ENCODE measurements around the gene ANKRD52. TPM values are rescaled to one million over a fixed set of nuclear protein-coding genes. Genes with fewer than 3 reads are reported as not detected.
A peak's percentile ranks its signal among the peaks of the same experiment; 100 is the strongest.
"Not testable (repeated sequence)": the region's sequence is repeated elsewhere in the genome, so short reads cannot be mapped to it uniquely, and the experiment has no call there.

Gene ANKRD52
- total RNA-seq, 2 donors from 2014 or later = 46.7 to 50.7 TPM

DNA sequence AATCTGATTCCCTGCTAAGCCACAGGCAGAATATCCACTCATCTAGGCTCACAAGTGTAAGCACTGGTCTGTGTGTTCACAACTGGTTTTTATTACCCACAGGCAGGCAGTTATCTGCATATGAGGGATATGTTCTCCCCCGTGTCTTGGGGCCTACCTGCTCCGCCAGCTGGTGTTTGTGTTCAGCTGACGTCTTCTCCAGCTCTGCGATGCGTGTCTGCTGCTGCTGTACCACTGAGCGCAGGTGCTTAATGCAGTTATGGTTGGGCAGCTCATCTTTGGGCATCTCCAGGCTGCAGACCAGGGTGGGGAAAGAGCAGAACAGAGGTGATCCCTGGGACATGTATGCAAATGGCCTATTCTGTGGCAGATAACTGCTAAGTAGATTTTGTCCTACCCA is 50.2 kb downstream of the ANKRD52 start:
- H3K36me3 Mint-ChIP-seq (ENCODE audit: insufficient read depth in 2 of 2) = peaks cover 11 to 24% of the 10 kb centered on the region in 2 donors
- no peaks in the 10 kb centered on the region for H3K9me3 Mint-ChIP-seq
- no peak for DNase-seq

DNA sequence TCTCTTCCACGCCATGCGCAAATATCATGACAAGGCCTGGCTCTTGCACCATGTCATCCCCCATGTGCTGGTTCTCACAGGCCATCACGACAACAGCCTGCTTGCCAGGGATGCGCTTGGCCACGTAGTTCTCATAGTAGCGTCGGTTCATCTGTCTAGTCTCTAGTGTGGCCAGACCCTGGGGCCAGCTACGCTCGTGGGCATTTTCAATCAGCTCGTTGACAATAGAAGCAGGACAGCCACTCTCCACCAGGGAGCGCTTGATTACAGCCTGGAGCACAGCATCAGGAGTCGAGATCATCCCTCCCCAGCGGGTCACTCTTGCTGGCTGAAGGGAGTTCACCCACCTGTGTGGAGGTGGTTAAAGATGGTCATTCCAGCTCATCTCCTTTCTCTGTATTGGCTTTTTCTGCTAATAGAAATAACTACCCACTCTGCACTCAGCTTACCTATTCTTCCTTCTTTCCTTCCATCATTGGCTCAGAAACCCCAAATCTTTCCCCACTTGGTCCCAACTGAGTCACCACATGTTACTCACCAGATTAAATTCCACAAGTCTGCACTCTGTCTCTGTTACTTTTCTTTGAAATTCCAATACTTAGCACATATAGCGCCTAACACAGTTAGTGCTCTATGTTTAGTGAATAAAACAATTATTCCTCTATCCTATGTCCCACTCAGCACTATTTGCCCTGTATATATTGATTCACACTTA is 51.6 kb downstream of the ANKRD52 start:
- H3K27me3 Mint-ChIP-seq (ENCODE audit: low read depth) = no peaks in the 10 kb centered on the region
- no peaks in the 10 kb centered on the region for H3K4me1 Mint-ChIP-seq (ENCODE audit: low read depth)
- H3K27ac Mint-ChIP-seq = peak overlapping the region; percentile 55
- peaks cover 9 to 24% of the 10 kb centered on the region in 2 donors for H3K36me3 Mint-ChIP-seq (ENCODE audit: insufficient read depth in 2 of 2)
- DNase-seq (peak; percentile 32 to 42), ATAC-seq (replicated peaks in 1 of 2) (peak; percentile 53 to 64)
- H3K4me3 Mint-ChIP-seq = no peak overlapping the region
- H3K9me3 Mint-ChIP-seq = no peaks in the 10 kb centered on the region

More for the DNA sequence above, 50.2 kb downstream of the ANKRD52 start:
- ATAC-seq (replicated peaks in 1 of 2) = no peak
- Mint-ChIP-seq H3K4me3 (no peak overlapping the region), H3K27ac (no peak overlapping the region), H3K4me1 (ENCODE audit: low read depth) (peaks cover 6% of the 10 kb centered on the region), H3K27me3 (ENCODE audit: low read depth) (no peaks in the 10 kb centered on the region)

DNA sequence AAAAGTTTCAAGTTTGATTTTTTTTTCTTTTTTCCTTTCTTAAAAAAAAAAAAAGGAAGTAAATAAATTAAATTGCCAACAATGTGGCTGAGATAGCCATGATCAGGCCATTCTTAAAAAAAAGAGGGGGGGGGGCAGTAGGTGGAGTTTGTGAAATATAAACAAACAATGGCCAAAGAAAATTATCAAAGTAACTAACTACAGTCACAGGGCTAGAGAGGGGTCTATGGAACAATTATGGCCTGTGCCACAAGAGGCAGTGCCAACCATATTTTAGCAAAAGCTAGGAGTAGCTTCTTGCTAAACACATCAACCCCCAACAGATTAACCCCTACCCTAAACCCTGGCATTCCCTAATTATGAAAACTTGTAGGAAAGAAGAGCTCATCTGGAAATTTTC is 52.7 kb downstream of the ANKRD52 start:
- Mint-ChIP-seq H3K9me3 (no peaks in the 10 kb centered on the region), H3K4me1 (ENCODE audit: low read depth) (no peaks in the 10 kb centered on the region), H3K27ac (no peak overlapping the region), H3K36me3 (ENCODE audit: insufficient read depth in 2 of 2) (peaks cover 9 to 20% of the 10 kb centered on the region in 2 donors), H3K4me3 (no peak overlapping the region), H3K27me3 (ENCODE audit: low read depth) (no peaks in the 10 kb centered on the region)
- ATAC-seq (replicated peaks in 1 of 2) (no peak), DNase-seq (no peak)

DNA sequence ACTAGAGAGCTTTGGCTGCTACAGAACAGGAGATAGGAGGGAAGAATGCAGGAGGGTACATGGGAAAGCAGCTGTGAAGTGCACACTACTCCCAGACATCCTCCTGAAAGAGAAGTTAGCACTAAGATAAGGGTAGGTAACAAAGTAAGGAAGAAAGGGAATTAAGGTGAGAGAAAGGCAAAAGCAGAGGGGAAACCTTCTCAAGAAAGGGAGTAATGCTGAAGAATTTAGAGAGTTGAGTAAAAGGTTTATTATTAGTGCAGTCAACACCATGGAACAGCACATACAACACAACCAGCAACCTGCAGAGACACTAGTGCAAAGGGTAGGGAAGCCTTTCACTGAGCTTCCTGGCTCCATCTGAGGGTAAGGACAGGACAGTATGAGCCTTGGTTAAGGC is 53.9 kb downstream of the ANKRD52 start:
- Mint-ChIP-seq H3K4me3 (no peak overlapping the region), H3K27ac (no peak overlapping the region), H3K9me3 (no peaks in the 10 kb centered on the region), H3K36me3 (ENCODE audit: insufficient read depth in 2 of 2) (peaks cover 9 to 16% of the 10 kb centered on the region in 2 donors), H3K27me3 (ENCODE audit: low read depth) (no peaks in the 10 kb centered on the region), H3K4me1 (ENCODE audit: low read depth) (no peaks in the 10 kb centered on the region)
- DNase-seq (no peak), ATAC-seq (replicated peaks in 1 of 2) (no peak)

DNA sequence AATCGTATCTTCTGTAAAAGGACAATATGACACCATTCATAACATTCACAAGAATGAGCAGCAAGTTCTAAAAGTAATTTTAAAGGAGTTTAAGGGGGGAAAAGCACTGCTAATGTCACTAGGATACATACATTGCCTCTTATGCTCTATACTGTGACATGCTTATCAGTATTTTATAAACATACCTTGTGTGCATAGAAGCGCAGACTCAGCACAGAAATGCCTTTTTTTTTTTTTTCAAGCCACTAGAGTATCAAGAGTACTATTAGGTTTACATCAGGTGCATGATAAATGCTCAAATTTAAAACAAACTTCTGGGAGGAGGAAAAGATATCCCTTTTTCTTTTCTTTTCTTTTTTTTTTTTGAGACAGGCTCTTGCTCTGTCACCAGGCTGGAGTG is 55.3 kb downstream of the ANKRD52 start:
- Mint-ChIP-seq H3K27me3 (ENCODE audit: low read depth) (no peaks in the 10 kb centered on the region), H3K36me3 (ENCODE audit: insufficient read depth in 2 of 2) (peaks cover 9 to 12% of the 10 kb centered on the region in 2 donors), H3K27ac (no peak overlapping the region), H3K4me1 (ENCODE audit: low read depth) (no peaks in the 10 kb centered on the region), H3K4me3 (no peak overlapping the region), H3K9me3 (no peaks in the 10 kb centered on the region)
- no peak for ATAC-seq (replicated peaks in 1 of 2)
- DNase-seq = no peak

DNA sequence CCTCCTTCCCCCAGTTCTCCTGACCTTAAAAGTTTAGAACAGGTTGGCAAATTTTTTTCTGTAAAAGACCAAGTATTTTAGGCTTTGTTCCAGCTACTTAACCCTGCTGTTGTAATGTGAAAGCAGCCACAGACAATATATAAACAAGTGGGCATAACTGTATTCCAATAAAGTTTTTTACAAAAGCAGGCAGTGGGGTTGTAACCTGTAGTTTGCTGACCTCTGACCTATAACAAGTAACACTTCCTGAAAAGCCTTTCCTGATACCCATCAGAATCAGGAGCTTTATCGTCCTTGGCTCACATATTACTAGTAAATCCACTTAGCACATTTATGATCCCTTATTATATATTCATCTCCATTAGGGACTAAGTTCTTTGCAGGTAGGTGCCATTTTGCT is 55.8 kb downstream of the ANKRD52 start:
- ATAC-seq (replicated peaks in 1 of 2) = no peak
- H3K27ac Mint-ChIP-seq = peak overlapping the region; percentile 61
- no peaks in the 10 kb centered on the region for H3K9me3 Mint-ChIP-seq
- H3K4me3 Mint-ChIP-seq = no peak overlapping the region
- H3K36me3 Mint-ChIP-seq (ENCODE audit: insufficient read depth in 2 of 2) = peaks cover 7 to 8% of the 10 kb centered on the region in 2 donors
- no peaks in the 10 kb centered on the region for H3K27me3 Mint-ChIP-seq (ENCODE audit: low read depth)
- no peaks in the 10 kb centered on the region for H3K4me1 Mint-ChIP-seq (ENCODE audit: low read depth)
- no peak for DNase-seq

DNA sequence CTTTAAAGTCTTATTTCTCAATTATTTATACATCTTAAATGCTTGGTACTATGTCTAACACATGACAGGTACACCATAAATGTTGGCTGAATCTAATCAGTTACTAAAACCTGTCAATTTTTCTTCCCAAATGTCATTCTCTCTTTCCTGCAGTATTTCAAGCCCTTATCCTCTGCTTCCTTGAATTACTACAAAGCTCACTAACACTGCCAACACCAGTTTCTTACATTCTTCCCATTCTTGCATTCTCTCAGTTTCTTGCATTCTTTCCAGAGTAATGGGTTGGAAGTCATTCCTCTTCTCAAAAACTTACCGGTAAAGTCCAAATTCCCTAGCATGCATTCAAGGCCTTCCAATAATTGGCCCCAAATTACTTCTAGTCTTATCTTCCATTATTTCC is 59.3 kb downstream of the ANKRD52 start:
- H3K27me3 Mint-ChIP-seq (ENCODE audit: low read depth) = no peaks in the 10 kb centered on the region
- H3K9me3 Mint-ChIP-seq = no peaks in the 10 kb centered on the region
- no peak overlapping the region for H3K27ac Mint-ChIP-seq
- H3K36me3 Mint-ChIP-seq (ENCODE audit: insufficient read depth in 2 of 2) = no peaks in the 10 kb centered on the region
- H3K4me1 Mint-ChIP-seq (ENCODE audit: low read depth) = no peaks in the 10 kb centered on the region
- no peak overlapping the region for H3K4me3 Mint-ChIP-seq
- ATAC-seq (replicated peaks in 1 of 2) (no peak), DNase-seq (no peak)

DNA sequence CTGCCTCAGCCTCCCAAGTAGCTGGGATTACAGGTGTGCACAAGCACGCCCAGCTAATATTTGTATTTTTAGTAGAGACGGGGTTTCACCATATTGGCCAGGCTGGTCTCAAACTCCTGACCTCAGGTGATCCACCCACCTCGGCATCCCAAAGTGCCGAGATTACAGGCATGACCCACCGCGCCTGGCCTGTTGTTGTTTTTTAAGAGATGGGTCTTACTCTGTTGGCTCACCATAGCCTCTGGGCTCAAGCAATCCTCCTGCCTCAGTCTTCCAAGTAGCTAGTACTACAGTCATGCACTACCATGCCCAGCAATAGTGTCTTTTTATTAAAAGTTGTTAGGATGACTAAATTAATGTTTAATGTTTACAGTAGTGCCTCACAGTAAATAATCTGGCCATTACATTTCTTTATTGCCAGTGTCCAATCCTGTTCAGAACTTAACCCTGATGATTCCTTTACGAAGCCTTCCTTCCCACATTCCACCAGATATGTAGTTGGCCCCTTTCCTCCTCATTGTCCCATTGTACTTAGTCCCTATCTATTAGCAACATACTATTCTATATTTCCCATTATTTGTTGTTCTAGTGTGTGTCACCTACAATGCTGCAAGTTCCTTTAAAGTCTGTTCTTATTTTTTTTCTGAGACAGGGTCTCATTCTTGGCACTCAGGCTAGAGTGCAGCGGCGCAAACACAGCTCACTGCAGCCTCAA is 60.1 kb downstream of the ANKRD52 start:
- no peak for DNase-seq
- Mint-ChIP-seq H3K27ac (no peak overlapping the region), H3K27me3 (ENCODE audit: low read depth) (no peaks in the 10 kb centered on the region), H3K9me3 (no peaks in the 10 kb centered on the region), H3K4me3 (no peak overlapping the region), H3K36me3 (ENCODE audit: insufficient read depth in 2 of 2) (peaks cover 0 to 2% of the 10 kb centered on the region in 2 donors), H3K4me1 (ENCODE audit: low read depth) (peaks cover 6% of the 10 kb centered on the region)
- ATAC-seq (replicated peaks in 1 of 2) = no peak

DNA sequence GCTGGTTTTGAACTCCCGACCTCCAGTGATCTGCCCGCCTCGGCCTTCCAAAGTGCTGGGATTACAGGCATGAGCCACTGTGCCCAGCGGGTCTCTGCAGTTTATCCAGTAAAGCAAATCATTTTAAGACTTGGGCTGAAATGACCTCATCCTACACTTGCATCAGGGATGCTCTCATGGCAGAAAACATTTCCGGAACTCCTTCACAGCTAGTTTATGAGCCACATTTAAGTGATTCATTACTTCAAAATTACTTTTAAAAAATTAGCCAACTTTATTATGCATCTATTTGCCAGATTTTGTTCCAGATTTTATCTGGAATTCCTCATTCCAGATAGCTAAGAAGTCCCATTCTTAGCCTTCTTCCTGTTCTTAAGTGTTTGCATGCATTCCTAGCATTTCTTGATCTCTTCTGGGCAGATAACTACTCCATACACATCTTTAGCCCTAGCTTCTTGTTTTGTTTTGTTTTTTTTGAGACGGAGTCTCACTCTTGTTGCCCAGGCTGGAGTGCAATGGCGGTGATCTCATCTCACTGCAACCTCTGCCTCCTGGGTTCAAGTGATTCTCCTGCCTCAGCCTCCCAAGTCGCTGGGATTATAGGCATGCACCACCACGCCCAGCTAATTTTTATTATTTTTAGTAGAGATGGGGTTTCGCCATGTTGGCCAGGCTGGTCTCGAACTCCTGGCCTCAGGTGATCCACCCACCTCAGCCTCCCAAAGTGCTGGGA is 61.2 kb downstream of the ANKRD52 start:
- H3K27me3 Mint-ChIP-seq (ENCODE audit: low read depth); H3K27ac Mint-ChIP-seq; H3K36me3 Mint-ChIP-seq (ENCODE audit: insufficient read depth in 2 of 2); H3K9me3 Mint-ChIP-seq; DNase-seq; H3K4me3 Mint-ChIP-seq; ATAC-seq (replicated peaks in 1 of 2): not testable (repeated sequence)
- H3K4me1 Mint-ChIP-seq (ENCODE audit: low read depth) = peaks cover 10% of the 10 kb centered on the region

DNA sequence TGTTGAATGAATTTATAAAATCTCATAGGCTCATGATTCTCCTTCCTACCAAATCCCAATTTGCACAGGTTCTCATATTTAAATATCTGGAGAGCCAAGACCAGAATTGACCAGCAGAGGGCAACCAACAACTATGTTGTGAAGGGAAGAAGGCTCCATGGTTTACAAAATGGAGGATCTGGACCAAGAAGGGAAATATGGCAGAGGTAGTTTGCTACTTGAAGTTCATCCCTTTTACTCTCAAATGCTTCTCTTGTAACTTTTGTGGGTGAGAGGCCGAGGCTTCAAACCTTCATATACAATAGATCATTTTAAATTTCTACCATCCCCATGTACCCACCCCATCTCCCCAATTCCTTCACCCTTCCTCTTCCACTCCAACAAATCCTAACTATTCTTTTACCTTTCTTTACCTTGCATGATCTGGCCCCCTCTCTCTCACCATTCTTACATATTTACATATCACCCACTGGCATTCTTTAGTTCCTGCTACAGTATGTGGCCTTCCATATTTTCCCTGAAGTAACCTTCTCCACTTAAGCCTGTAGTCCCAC is 65.1 kb downstream of the ANKRD52 start:
- peak overlapping the region; percentile 1 to 11 for H3K4me3 Mint-ChIP-seq
- H3K9me3 Mint-ChIP-seq = no peaks in the 10 kb centered on the region
- peaks cover 26% of the 10 kb centered on the region for H3K4me1 Mint-ChIP-seq (ENCODE audit: low read depth)
- DNase-seq (peak; percentile 80 to 83), ATAC-seq (replicated peaks in 1 of 2) (no peak)
- peaks cover 8 to 10% of the 10 kb centered on the region in 2 donors for H3K36me3 Mint-ChIP-seq (ENCODE audit: insufficient read depth in 2 of 2)
- H3K27me3 Mint-ChIP-seq (ENCODE audit: low read depth) = no peaks in the 10 kb centered on the region
- H3K27ac Mint-ChIP-seq = peak overlapping the region; percentile 88

DNA sequence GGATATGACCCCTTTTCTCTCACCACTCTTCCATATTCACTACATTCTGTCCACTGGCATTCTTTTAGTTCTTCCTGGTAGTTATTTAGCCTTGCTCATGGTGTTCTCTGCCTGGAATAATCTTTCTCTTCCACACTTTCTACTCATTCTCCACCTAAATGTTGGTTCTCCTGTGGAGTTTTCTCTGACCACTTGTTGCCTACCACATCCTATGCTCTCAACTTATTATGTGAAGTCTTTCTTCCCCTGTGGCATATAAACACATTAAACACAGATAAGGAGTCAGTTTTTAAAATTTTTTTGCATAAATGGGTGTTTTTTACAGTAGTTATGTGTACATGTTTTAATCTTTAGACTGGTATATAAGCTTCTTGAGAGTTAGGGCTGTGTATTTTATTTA is 65.6 kb downstream of the ANKRD52 start:
- no peaks in the 10 kb centered on the region for H3K27me3 Mint-ChIP-seq (ENCODE audit: low read depth)
- H3K4me3 Mint-ChIP-seq = peak overlapping the region in 1 of 2 donors; percentile 11
- H3K27ac Mint-ChIP-seq = peak overlapping the region; percentile 88
- H3K4me1 Mint-ChIP-seq (ENCODE audit: low read depth) = peaks cover 32% of the 10 kb centered on the region
- H3K36me3 Mint-ChIP-seq (ENCODE audit: insufficient read depth in 2 of 2) = peaks cover 11 to 14% of the 10 kb centered on the region in 2 donors
- ATAC-seq (replicated peaks in 1 of 2) = no peak
- DNase-seq = no peak
- no peaks in the 10 kb centered on the region for H3K9me3 Mint-ChIP-seq

DNA sequence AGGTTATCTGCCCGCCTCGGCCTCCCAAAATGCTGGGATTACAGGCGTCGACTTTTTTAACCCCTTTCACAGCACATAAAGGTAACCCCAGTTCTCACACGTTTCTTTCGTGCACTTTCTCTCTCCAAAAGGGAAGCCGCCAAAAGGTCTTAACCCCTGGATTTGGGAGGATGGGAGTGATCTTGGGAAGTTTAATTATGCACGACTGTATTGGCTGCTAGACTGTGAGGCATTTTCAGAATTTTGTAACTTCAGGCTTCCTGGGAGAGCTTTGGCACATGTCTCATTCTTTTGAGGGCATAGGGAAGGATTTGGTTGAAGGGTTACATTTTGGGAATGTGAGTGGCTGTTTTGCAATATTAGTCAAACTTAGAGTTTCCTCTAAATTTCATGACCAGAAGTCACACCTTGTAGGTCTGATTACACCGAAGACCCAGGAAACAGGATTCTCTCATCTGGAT is 67.5 kb downstream of the ANKRD52 start:
- H3K27ac Mint-ChIP-seq = peak overlapping the region; percentile 100
- H3K4me3 Mint-ChIP-seq = peak overlapping the region; percentile 97 to 100
- no peaks in the 10 kb centered on the region for H3K27me3 Mint-ChIP-seq (ENCODE audit: low read depth)
- ATAC-seq (replicated peaks in 1 of 2) (no peak), DNase-seq (no peak)
- no peaks in the 10 kb centered on the region for H3K9me3 Mint-ChIP-seq
- peaks cover 14 to 24% of the 10 kb centered on the region in 2 donors for H3K36me3 Mint-ChIP-seq (ENCODE audit: insufficient read depth in 2 of 2)
- peaks cover 50% of the 10 kb centered on the region for H3K4me1 Mint-ChIP-seq (ENCODE audit: low read depth)
